Stimulated activated CD4-positive, alpha-beta T cell treated with anti-CD3 and anti-CD28 coated beads, TNF-alpha, amount 100 ng/mL, for 24 hours (primary cell): ENCODE results near the gene RBL2.
"Not testable (repeated sequence)": the region's sequence is repeated elsewhere in the genome, so short reads cannot be mapped to it uniquely, and the experiment has no call there.

Experiments used
- DNase-seq, 3 experiments: peaks; one replicate each; pipeline ENCODE4 v3.0.0-alpha.2; 2020; ENCODE audit warnings: low read depth in 3 of 3

RBL2 gene, protein sequence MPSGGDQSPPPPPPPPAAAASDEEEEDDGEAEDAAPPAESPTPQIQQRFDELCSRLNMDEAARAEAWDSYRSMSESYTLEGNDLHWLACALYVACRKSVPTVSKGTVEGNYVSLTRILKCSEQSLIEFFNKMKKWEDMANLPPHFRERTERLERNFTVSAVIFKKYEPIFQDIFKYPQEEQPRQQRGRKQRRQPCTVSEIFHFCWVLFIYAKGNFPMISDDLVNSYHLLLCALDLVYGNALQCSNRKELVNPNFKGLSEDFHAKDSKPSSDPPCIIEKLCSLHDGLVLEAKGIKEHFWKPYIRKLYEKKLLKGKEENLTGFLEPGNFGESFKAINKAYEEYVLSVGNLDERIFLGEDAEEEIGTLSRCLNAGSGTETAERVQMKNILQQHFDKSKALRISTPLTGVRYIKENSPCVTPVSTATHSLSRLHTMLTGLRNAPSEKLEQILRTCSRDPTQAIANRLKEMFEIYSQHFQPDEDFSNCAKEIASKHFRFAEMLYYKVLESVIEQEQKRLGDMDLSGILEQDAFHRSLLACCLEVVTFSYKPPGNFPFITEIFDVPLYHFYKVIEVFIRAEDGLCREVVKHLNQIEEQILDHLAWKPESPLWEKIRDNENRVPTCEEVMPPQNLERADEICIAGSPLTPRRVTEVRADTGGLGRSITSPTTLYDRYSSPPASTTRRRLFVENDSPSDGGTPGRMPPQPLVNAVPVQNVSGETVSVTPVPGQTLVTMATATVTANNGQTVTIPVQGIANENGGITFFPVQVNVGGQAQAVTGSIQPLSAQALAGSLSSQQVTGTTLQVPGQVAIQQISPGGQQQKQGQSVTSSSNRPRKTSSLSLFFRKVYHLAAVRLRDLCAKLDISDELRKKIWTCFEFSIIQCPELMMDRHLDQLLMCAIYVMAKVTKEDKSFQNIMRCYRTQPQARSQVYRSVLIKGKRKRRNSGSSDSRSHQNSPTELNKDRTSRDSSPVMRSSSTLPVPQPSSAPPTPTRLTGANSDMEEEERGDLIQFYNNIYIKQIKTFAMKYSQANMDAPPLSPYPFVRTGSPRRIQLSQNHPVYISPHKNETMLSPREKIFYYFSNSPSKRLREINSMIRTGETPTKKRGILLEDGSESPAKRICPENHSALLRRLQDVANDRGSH

DNA sequence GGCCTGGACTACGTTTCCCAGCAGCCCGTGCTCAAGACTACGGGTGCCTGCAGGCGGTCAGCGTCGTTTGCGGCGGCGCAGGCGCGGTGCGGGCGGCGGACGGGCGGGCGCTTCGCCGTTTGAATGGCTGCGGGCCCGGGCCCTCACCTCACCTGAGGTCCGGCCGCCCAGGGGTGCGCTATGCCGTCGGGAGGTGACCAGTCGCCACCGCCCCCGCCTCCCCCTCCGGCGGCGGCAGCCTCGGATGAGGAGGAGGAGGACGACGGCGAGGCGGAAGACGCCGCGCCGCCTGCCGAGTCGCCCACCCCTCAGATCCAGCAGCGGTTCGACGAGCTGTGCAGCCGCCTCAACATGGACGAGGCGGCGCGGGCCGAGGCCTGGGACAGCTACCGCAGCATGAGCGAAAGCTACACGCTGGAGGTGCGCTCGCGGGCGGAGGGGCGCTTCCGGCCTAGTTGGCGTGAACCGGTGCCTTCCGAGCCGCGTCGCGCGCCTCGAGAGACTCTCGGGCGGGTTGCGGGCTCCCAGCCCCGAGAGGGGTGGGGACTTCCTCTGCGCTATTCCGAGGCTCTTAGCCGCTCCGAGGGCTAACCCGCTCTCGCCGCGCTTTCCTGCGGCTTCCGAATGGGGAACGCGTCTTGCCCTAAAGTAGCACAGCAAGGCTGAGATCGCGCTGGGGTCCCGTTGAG lies at the start of gene RBL2:
Gene RBL2 (plus strand): TSS at position 95 of the 689 bp plus-strand sequence. CDS start 86 bp downstream, at position 181.
- peak; percentile 71 to 78 (median 71) for DNase-seq

DNA sequence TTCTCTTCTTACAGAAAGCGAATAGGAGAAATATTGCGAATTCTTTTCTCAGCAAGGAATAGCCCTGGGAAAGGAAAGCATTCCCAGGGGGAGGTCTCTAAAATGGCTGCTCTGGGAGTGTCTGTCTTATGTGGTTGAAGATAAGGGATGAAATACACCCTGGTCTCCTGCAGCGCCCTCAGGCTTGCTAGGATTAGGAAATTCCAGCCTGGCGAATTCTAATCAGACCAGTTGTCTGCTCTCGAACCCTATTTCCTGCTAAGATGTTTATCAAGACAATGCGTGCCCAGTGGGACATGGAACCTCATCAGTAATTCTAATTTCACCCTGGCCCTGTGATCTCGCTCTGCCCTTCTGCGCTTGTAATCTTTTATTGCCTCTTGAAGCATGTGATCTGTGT lies 49.7 kb upstream of the RBL2 start:
- DNase-seq = not testable (repeated sequence)

DNA sequence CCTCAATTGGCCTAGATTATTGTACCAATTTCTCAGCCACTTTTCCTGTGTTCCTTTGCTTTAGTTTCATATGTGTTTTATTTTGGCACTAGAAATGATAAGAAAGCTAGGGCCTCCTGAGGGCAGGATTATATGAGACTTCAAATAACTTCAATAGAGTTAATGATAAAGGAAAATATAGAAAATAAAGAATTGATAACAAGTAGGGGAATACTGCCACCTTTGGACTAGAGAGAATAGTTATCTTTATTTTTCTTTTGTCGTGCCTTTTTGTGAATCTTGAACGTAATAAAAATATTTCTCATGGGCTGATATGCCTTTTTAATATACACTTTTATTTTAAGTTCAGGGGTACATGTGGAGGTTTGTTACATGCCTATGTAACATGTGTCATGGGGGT lies 29.3 kb upstream of the RBL2 start:
- DNase-seq = no peak

DNA sequence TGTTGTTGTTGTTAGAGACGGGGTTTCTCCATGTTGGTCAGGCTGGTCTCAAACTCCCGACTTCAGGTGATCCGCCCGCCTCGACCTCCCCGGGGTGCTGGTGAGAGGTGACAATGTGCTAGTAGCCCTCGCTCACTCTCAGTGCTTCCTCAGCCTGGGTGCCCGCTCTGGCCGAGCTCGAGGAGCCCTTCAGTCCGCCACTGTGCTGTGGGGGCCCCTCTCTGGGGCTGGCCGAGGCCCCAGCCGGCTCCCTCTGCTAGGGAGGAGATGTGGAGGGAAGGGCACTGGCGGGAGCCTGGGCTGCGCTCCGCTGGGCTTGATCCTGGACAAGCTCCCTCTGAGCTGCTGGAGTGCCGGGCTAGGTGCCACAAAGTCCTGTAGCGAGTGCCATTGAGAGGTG lies 21.7 kb upstream of the RBL2 start:
- no peak for DNase-seq

DNA sequence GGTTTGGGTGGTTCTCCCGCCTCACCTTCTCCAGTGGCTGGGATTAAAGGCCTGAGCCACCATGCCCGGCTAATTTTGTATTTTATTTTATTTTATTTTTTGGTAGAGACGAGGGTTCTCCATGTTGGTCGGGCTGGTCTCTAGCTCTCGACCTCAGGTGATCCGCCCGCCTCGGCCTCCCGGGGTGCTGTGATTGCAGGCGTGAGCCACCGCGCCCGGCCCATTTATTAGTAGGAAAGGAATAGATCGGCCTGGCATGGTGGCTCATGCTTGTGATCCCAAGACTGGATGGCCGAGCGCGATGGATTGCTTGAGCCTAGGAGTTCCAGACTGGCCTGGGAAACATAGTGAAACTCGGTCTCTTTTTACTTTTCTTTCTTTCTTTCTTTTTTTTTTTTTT lies 20.4 kb upstream of the RBL2 start:
- no peak for DNase-seq

DNA sequence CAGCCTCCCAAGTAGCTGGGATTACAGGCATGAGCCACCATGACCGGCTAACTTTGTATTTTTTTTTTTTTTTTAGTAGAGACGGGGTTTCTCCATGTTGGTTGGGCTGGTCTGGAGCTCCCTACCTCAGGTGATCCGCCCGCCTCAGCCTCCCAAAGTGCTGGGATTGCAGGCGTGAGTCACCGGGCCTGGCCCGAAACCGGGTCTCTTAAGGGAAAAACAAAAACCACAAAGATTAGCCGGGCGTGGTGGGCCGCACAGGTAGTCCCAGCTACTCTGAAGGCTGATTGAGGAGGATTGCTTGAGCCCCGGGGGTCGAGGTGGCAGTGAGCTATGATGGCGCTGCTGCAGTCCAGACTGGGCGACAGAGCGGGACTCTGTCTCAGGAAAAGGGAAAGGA lies 19.9 kb upstream of the RBL2 start:
- no peak for DNase-seq

DNA sequence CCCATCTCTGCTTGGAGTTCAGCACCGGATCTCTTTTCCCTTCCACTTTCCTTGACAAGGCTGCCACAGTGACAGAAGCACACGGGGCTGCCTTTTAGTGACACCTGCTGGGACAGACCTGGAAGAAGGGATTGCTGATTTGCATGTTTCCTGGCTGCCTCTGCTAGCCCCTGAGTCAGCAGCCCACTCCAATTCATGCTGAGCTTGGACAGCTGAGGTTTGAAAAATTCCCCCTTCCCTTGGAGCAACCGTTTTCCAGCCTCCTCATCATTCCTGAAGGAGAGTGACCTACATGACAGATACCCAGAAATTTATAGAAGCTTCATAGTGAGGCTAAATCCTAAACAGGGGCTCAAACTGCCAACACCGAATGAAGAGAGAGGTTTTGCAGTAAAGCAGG lies 18.8 kb upstream of the RBL2 start:
- DNase-seq = no peak

DNA sequence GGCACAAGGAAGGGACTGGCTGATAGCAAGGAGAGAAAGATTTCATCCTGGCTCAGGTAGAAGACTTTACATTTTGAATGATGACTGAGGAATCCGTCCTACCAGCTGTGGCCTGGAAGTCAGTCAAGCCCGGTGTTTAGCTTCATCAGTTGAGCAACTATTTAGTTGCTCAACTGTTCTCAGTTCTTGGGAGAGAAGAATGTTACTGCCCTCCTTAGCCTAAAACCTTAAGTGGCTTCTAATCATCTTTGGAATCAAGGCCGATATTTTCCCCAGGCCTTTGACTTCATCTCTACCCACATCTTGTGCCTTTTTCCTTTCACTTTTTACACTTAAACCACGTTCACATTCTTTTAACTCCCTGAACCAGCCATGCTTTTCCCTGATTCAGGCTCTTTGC lies 17.3 kb upstream of the RBL2 start:
- no peak for DNase-seq

DNA sequence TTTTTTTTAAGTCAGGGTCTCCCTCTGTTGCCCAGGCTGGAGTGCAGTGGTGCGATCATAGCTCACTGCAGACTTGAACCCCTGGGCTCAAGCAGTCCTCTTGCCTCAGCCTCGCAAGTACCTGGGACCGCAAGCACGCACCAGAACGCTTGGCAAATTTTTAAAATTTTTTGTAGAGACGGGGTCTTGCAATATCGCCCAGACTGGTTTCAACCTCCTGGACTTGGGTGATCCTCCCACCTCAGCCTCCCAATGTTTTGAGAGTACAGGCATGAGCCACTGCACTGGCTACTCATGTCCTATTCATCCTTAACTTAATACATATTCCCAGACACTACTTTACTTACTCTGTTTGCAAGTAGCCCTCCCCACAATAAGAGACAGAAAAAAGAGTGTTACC lies 16.3 kb upstream of the RBL2 start:
- no peak for DNase-seq

DNA sequence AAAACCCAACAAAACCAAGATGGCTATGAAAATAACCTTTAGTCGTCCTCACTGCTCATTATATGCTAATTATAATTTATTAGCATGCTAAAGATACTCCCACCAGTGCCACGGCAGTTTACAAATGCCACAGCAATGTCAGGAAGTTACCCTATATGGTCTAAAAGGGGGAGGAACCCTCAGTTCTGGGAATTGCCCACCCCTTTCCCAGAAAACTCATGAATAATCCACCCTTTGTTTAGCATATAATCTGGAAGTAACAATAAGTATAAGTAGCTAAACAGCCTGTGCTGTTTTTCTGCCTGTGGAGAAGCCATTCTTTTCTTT lies 14.9 kb upstream of the RBL2 start:
- DNase-seq = not testable (repeated sequence)

DNA sequence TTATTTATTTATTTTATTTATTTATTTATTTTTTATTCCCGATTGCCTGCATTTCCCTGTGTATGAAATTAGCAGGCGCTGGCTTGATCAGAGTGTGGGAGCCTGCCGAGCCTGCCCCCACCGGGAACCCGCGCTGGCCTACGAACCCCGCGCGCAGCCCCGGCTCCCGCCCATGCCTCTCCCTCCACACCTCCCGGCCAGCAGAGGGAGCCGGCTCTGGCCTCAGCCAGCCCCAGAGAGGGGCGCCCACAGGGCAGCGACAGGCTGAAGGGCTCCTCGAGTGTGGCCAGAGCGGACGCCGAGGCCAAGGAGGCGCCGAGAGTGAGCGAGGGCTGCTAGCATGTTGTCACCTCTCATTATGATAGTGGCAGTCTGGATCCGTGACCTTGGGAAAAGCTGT lies 13.0 kb upstream of the RBL2 start:
- no peak for DNase-seq

DNA sequence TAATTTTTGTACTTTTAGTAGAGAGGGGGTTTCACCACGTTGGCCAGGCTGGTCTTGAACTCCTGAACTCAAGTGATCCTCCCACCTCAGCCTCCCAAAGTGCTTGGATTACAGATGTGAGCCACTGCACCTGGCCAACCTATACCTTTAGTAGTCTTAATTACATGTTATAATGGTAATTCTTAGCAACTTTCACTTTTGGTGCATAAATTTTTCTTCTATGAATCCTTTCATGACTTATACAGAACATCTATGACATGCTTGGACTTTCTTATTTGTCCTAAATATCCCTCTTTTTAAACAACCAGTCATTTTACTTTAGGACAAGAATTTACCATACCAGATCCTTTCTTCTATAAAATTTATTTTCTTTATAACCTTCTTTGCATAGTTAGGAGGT lies 10.3 kb upstream of the RBL2 start:
- not testable (repeated sequence) for DNase-seq

DNA sequence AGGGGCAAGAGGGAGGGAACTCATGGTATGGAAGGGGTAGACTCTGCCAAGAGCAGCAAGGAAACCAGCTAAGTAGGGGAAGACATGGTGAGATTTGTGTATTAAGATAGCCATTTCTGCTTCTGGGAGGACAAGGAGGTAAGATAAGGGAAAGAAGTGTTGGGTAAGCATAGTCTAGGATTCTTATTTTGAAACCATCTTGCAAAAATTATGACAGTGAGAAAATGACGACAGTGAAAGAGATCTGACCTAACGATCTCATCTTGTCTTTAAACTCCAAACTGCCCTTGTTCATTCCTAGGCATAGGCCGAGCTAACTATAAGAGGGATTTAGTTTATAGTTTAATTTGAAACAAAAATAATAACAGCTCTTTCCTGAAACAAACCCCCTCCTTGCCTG lies 5.6 kb upstream of the RBL2 start:
- DNase-seq = no peak

DNA sequence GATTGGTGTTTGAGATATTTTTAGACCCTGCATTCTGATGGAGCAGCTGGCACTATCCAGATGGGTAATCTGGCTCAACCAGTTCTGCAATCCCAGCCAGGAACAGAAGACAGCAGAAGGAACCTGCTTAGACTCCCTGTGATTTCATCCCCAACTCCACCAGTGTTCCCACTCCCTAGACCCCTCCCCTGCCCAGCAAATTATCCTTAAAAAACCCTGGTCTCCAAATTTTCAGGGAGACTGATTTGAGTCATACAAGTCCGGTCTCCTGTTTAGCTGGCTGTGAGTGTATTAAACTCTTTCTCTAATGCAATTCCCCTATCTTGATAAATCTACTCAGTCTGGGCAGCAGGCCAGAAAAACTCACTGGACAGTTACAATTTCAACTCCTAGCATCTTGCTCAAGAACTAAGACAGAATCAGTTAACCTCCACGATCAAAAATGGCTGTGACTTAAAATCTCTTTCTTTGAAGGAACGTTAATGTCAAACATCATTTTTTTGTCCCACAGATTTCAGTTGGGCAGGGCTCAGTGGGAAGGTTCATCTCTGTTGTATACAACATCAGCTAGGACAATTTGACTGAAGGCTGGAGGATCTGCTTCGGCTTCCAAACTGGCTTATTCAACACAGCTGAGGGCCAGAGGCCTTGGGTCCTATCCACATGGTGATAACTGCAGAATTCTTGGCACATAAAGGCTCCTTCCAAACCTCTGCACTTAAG lies 4.9 kb upstream of the RBL2 start:
- DNase-seq = no peak

DNA sequence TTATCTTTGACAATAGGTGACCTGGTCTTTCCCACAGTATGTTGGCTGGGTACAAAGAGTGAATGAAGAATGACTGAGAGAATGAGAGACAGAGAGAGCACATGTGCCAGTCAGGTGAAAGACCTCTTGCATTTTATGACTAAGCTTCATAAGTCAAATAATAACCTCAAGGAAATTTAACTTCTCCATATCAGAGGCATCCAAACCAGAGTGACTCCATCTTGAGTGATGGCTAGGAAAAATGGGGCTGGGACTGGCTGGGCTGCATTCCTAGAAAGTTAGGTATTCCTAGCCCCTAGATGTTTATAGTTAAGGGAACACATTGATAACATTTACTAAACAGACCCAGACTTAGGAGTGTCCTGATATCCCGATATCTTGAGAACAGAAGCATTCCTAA lies 3.9 kb upstream of the RBL2 start:
- no peak for DNase-seq

DNA sequence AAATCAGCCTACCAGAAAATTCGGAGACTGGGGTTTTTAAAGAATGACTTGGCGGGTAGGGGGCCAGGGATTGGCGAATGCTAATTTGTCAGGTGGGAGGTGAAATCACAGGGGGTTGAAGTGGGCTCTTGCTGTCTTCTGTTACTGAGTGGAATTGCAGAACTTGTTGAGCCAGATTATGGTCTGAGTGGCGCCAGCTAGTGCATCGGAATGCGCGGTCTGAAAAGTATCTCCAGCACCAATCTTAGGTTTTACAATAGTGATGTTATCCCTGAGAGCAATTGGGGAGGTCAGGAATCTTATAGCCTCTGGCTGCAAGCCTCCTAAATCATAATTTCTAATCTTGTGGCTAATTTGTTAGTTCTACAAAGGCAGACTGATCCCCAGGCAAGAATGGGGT lies 762 bp upstream of the RBL2 start:
- DNase-seq = no peak

DNA sequence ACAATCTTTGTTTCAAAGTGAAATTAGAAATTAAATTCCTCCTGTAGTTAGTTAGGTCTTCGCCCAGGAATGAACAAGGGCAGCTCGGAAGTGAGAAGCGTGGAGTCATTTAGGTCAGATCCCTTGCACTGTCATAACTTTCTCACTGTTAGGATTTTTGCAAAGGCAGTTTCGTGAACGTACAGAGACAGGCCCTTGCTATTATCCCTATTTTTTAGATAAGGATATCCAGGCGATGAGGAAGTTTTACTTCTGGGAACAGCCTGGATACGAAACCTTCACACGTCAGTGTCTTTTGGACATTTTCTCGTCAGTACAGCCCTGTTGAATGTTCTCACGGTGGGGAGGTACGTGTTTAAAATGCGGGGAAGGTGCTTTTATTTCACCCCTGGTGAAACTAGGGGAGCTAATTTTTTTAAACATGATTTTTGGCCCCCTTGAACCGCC lies 318 bp upstream of the RBL2 start:
- DNase-seq = no peak

DNA sequence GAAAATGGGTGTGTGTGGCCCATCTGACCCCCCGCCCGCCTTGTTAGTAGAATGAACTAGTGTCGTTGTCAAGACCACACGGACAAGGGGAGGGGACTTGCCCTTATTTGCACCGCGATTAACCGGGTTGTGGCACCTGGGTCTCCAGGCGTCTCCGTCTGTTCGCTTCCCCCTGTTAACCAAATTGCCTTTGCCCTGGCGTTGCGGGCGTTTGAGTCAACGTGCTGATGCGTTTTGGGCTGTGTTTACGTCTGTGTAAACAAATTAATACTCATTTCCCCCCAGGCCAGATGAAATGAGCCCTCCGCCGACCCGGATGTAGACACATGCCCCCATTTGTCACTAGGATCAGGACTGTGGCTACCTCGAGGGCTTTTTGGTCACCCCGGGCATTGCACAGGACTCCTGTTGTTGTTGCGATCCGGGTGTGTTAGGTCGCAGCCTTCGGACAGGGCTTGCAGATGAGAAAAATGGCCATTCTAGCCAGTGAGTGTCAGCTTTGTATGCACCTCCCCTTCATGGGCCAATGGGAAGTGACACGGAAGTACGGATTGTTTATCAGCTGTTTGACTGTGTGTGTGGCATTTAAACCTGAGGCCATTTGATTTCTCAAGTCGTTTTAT lies 906 bp downstream of the RBL2 start:
- peak; percentile 15 to 33 (median 21) for DNase-seq

DNA sequence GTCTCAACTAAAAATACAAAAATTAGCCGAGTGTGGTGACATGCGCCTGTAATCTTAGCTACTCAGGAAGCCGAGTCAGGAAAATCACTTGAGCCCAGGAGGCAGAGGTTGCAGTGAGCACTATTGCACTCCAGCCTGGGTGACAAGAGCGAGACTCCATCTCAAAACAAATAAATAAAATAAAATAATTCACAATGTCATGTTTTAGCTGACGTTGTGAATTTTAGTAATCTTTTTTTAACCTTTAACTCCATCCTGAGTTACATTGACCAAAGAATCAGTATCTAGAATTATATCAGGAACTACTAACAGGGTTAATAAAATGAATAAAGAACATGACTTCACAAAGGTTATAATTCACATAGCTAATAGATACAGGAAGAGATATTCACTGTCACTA lies 5.9 kb downstream of the RBL2 start:
- DNase-seq = no peak

DNA sequence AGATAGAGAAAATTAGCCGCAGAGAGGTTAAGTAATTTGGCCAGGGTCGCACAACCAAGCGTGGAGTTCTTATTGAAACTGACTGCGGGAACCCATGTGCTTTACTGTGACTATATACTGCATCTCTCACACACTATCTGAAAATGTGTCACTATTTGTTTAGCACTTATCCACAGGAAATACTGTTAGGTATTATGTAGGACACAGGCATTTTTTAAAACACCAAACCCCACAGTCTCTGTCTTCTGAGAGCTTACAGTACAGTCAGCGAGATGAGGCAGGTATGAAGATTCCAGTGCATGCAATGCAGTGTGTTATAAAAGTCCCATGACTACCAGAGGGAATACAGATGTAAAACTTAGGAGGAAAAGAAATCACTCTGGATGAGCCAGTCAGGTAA lies 11.3 kb downstream of the RBL2 start:
- no peak for DNase-seq

DNA sequence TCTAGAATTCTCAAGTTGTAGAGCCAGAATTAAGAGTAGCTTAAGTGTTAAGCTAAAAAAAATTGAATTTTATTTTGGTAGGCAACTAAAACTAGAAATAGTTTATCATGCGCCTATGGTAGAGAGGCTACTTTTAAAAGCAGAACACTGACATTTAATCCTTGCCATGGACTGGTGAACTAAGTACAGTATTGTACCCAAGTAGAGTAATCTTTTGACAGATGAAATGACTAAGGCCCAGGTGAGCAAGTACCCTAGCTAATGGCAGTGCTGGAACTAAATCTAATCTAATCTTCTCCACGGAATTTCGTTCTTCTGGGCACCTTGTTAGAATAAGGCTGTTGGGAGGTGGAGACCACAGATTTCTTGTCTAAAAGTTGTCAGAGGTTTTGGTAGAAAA lies 11.8 kb downstream of the RBL2 start:
- no peak for DNase-seq
